ENCODE measurements around the gene ABT1.

- TF ChIP-seq CTCF (IDR thresholded peaks at IDR 0.05): no peak
- TF ChIP-seq POLR2A (IDR thresholded peaks at IDR 0.05): no peak
These were observed 20.3 kb upstream of the ABT1 start for GRCh38 chr6:26576407-26576843.

Measured in Peyer's patch (tissue), 4 donors.